ENCODE data around the gene PADI1. TPM values are rescaled to one million over a fixed set of nuclear protein-coding genes. Genes with fewer than 3 reads are reported as not detected.

PADI1 gene
- total RNA-seq, 1 experiment from 2014 or later: 0.37 TPM

DNA sequence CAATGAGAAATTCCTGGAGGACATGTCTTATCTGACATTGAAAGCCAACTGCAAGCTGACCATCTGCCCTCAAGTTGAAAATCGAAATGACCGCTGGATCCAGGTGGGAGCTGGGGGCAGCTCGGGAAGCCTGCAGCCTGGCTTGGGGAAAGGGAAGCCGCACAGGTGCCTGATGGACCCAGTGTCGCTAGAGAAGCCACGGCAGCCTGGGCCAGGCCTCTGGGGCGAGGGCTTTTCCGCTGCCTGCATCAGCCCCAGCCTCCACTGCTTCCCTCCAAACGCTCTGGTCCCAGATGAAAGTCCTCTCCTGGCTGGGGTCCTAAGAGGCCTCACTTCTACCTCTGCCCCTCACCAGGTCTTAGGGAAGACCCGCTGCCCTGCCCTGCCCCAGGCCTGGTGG is 25.2 kb downstream of the PADI1 start:
- Histone ChIP-seq H3K36me3 (ENCODE audit: control insufficient read depth in 1 of 2, insufficient read depth in 2 of 2, low read length in 2 of 2) (no peaks in the 10 kb centered on the region), H2AFZ (ENCODE audit: low read depth, low read length, poor library complexity, severe bottlenecking) (no peak overlapping the region), H3K4me1 (ENCODE audit: control insufficient read depth in 1 of 2, insufficient read depth in 2 of 2, low read length in 2 of 2) (peaks cover 45 to 71% of the 10 kb centered on the region in 2 experiments), H3K4me3 (replicated peaks in 1 of 2; ENCODE audit: low read depth in 1 of 2, low read length in 2 of 2) (no peak overlapping the region), H3K27ac (ENCODE audit: low read depth, low read length) (no peak overlapping the region), H3K4me2 (ENCODE audit: low read length) (peak overlapping the region; percentile 58), H4K20me1 (ENCODE audit: insufficient read depth) (no peaks in the 10 kb centered on the region), H3K9ac (ENCODE audit: low read length) (no peak overlapping the region), H3K9me3 (ENCODE audit: control insufficient read depth in 1 of 2, insufficient read depth in 1 of 2, low read depth in 1 of 2, low read length in 2 of 2) (no peaks in the 10 kb centered on the region), H3K9me2 (ENCODE audit: insufficient read depth) (no peaks in the 10 kb centered on the region), H3K27me3 (ENCODE audit: insufficient read depth, low read length) (peaks cover 17% of the 10 kb centered on the region; the same call in 1 of the 2 replicates), H3K79me2 (ENCODE audit: insufficient read depth, low read length) (no peaks in the 10 kb centered on the region)
- DNase-seq (ENCODE audit: low read depth, low spot score) (no peak), ATAC-seq (no peak)
- POLR2A ChIA-PET: no interaction called here
- no TSS peak for BruUV-seq (replicated peaks)
- intact Hi-C loops (cut with micrococcal nuclease): no loop called here
- no peak for TF ChIP-seq ELF1 (IDR thresholded peaks at IDR 0.05; ENCODE audit: borderline replicate concordance, low read depth)
- TF ChIP-seq ZFX (IDR thresholded peaks at IDR 0.05): no peak
- TF ChIP-seq JUND (IDR thresholded peaks at IDR 0.05): no peak
- TF ChIP-seq CEBPB (IDR thresholded peaks at IDR 0.05; ENCODE audit: low read depth): no peak
- no peak for TF ChIP-seq CTCF (IDR thresholded peaks at IDR 0.05 in 2 of 3, conservative IDR thresholded peaks at IDR 0.05 in 1 of 3; ENCODE audit: borderline replicate concordance in 1 of 3, insufficient read depth in 1 of 3, low read depth in 2 of 3, low read length in 2 of 3)
- no peak for TF ChIP-seq SRF (IDR thresholded peaks at IDR 0.05; ENCODE audit: low read depth)
- no peak for TF ChIP-seq YY1 (IDR thresholded peaks at IDR 0.05; ENCODE audit: extremely low read depth, insufficient replicate concordance, low read depth, low read length)
- TF ChIP-seq ZBTB33 (IDR thresholded peaks at IDR 0.05; ENCODE audit: extremely low read depth, insufficient replicate concordance, low read length): no peak
- TF ChIP-seq RAD21 (IDR thresholded peaks at IDR 0.05; ENCODE audit: low read depth): no peak
- no peak for TF ChIP-seq TCF7L2 (IDR thresholded peaks at IDR 0.05; ENCODE audit: borderline replicate concordance, extremely low read depth, insufficient read depth, insufficient read length)
- TF ChIP-seq EGR1 (IDR thresholded peaks at IDR 0.05; ENCODE audit: low read depth): no peak
- no peak for TF ChIP-seq ATF3 (IDR thresholded peaks at IDR 0.05)
- TF ChIP-seq, protein P1, sequence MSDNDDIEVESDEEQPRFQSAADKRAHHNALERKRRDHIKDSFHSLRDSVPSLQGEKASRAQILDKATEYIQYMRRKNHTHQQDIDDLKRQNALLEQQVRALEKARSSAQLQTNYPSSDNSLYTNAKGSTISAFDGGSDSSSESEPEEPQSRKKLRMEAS (IDR thresholded peaks at IDR 0.05): no peak
- TF ChIP-seq FOSL1 (IDR thresholded peaks at IDR 0.05; ENCODE audit: low read depth): no peak
- no peak for TF ChIP-seq SIN3A (IDR thresholded peaks at IDR 0.05; ENCODE audit: low read depth)
- no peak for TF ChIP-seq REST (IDR thresholded peaks at IDR 0.05; ENCODE audit: low read depth)
- TF ChIP-seq EZH2phosphoT487 (IDR thresholded peaks at IDR 0.05; ENCODE audit: borderline replicate concordance): no peak
- no peak for TF ChIP-seq SP1 (IDR thresholded peaks at IDR 0.05; ENCODE audit: low read depth)
- TF ChIP-seq EZH2 (IDR thresholded peaks at IDR 0.05): no peak
- TF ChIP-seq POLR2A (IDR thresholded peaks at IDR 0.05; ENCODE audit: borderline replicate concordance, extremely low read depth, insufficient read depth, insufficient read length): no peak
- CTCF ChIA-PET: no interaction called here
- RAD21 ChIA-PET (ENCODE audit: low non-redundant PET in 1 of 2, low total read pairs in 2 of 2, uncharacterized antibody in 2 of 2, unreplicated experiment in 2 of 2): no interaction called here
